ENCODE results near the gene RBMS1.

RBMS1 gene

GRCh38 chr2:160354677-160355076, 138.9 kb downstream of the RBMS1 start:
- no peak for DNase-seq

- DNase-seq, result no peak
Measured at GRCh38 chr2:160353813-160354212, 139.8 kb downstream of the RBMS1 start.

- DNase-seq, result no peak
Measured at GRCh38 chr2:160353166-160353565, 140.4 kb downstream of the RBMS1 start.

GRCh38 chr2:160352500-160352899, 141.1 kb downstream of the RBMS1 start:
- DNase-seq, result no peak

GRCh38 chr2:160351956-160352355, 141.7 kb downstream of the RBMS1 start:
- DNase-seq, result no peak

GRCh38 chr2:160349306-160349705, 144.3 kb downstream of the RBMS1 start:
- DNase-seq, result no peak

- DNase-seq, result no peak
Measured at GRCh38 chr2:160347269-160347863, 146.2 kb downstream of the RBMS1 start.

GRCh38 chr2:160345071-160345764, 148.4 kb downstream of the RBMS1 start:
- no peak for DNase-seq

GRCh38 chr2:160343404-160343803, 150.2 kb downstream of the RBMS1 start:
- DNase-seq, result no peak

- DNase-seq, result no peak
Measured at GRCh38 chr2:160339726-160340125, 153.9 kb downstream of the RBMS1 start.

GRCh38 chr2:160338901-160339685, 154.5 kb downstream of the RBMS1 start:
- DNase-seq, result no peak

- no peak for DNase-seq
Measured at GRCh38 chr2:160337728-160338127, 155.9 kb downstream of the RBMS1 start.

- DNase-seq, result no peak
Measured at GRCh38 chr2:160336635-160337034, 157.0 kb downstream of the RBMS1 start.

GRCh38 chr2:160336105-160336504, 157.5 kb downstream of the RBMS1 start:
- DNase-seq, result no peak

- DNase-seq, result no peak
Measured at GRCh38 chr2:160335441-160335840, 158.2 kb downstream of the RBMS1 start.

GRCh38 chr2:160334028-160334741, 159.4 kb downstream of the RBMS1 start:
- no peak for DNase-seq

GRCh38 chr2:160333324-160334027, 160.1 kb downstream of the RBMS1 start:
- DNase-seq, result no peak

GRCh38 chr2:160332318-160332717, 161.3 kb downstream of the RBMS1 start:
- DNase-seq, result no peak

GRCh38 chr2:160331258-160332025, 162.2 kb downstream of the RBMS1 start:
- no peak for DNase-seq

- DNase-seq, result no peak
Measured at GRCh38 chr2:160328811-160329527, 164.6 kb downstream of the RBMS1 start.

GRCh38 chr2:160326786-160327185, 166.8 kb downstream of the RBMS1 start:
- DNase-seq, result no peak

Measured in activated CD4-positive, CD25-positive, alpha-beta regulatory T cell treated with anti-CD3 and anti-CD28 coated beads, Interleukin-2, amount 50 U/mL, for 72 hours (primary cell).